A673 (cell line): ENCODE results near the gene TEX54. TPM values are rescaled to one million over a fixed set of nuclear protein-coding genes. Genes with fewer than 3 reads are reported as not detected.

ENCODE experiments used
- BruUV-seq: library from RNA; stranded (reverse); fragments of 400-500 nt; replicated peaks from 2 replicates; lab custom pipeline; 2021; lab: Mats Ljungman, UMichigan
- CTCF ChIA-PET: fragments of 300-600 bp; sonication (Branson Sonifier 250); formaldehyde crosslinking; loops from one replicate; lab custom pipeline; 2022; ENCODE audit warnings: antibody characterized with exemption; lab: Charles Lee
- POLR2A ChIA-PET: fragments of 300-600 bp; sonication (Branson Sonifier 250); formaldehyde crosslinking; loops from one replicate; lab custom pipeline; 2022; ENCODE audit warnings: antibody characterized with exemption; ENCODE audit not compliant: low non-redundant PET; lab: Charles Lee
- DNase-seq: peaks from one replicate; pipeline ENCODE4 v3.0.0-alpha.2; 2015; ENCODE audit warnings: low spot score
- H3K27ac ChIP-seq: fragments of 200-600 bp; sonication (generic); 2 replicates; pipeline ENCODE4 v1.5.1; 2016; ENCODE audit warnings: mixed run types, low read depth, mild to moderate bottlenecking, mixed read lengths, antibody characterized with exemption, low read length; ENCODE audit not compliant: poor library complexity, severe bottlenecking
- H3K27me3 ChIP-seq: fragments of 200-600 bp; sonication (generic); replicated peaks from 2 replicates; pipeline ENCODE4 v1.6.1; 2017; ENCODE audit warnings: mixed run types, low read depth, mild to moderate bottlenecking, mixed read lengths, antibody characterized with exemption, low read length; ENCODE audit not compliant: insufficient read depth, poor library complexity
- H3K36me3 ChIP-seq: fragments of 200-600 bp; sonication (generic); 2 replicates; pipeline ENCODE4 v1.6.1; 2016; ENCODE audit warnings: mixed run types, mild to moderate bottlenecking, mixed read lengths, antibody characterized with exemption, low read length; ENCODE audit not compliant: insufficient read depth, poor library complexity, severe bottlenecking
- H3K4me1 ChIP-seq: fragments of 200-600 bp; sonication (generic); 2 replicates; pipeline ENCODE4 v1.6.1; 2017; ENCODE audit warnings: mixed run types, mild to moderate bottlenecking, mixed read lengths, antibody characterized with exemption, low read length; ENCODE audit not compliant: insufficient read depth, poor library complexity, severe bottlenecking
- H3K4me3 ChIP-seq: fragments of 200-600 bp; sonication (generic); 2 replicates; pipeline ENCODE4 v1.5.1; 2016; ENCODE audit warnings: low read depth, mixed run types, mild to moderate bottlenecking, mixed read lengths, low read length; ENCODE audit not compliant: poor library complexity, severe bottlenecking
- H3K9me3 ChIP-seq: fragments of 200-600 bp; sonication (generic); 2 replicates; pipeline ENCODE4 v1.6.1; 2016; ENCODE audit warnings: mixed run types, low read depth, mild to moderate bottlenecking, mixed read lengths, antibody characterized with exemption, low read length; ENCODE audit not compliant: poor library complexity, severe bottlenecking
- CTCF ChIP-seq: fragments of 300-800, 200-600 bp; sonication (generic); conservative IDR thresholded peaks from 2 replicates; pipeline ENCODE4 v1.5.1; 2017; ENCODE audit warnings: low read depth, mild to moderate bottlenecking, antibody characterized with exemption, low read length, moderate library complexity, mixed read lengths
- EZH2 ChIP-seq: fragments of 200-600 bp; sonication (generic); IDR thresholded peaks from 2 replicates; pipeline ENCODE4 v1.6.1; 2017; ENCODE audit warnings: borderline replicate concordance, low read depth, mild to moderate bottlenecking, mixed read lengths, antibody characterized with exemption, low read length; ENCODE audit not compliant: poor library complexity, severe bottlenecking
- intact Hi-C: fragments of 100-400 bp; cut with micrococcal nuclease; formaldehyde crosslinking; loops from one replicate; pipeline ENCODE4 v1.10.0; 2022; ENCODE audit not compliant: unreplicated experiment
- total RNA-seq: library from RNA; stranded (reverse); gene quantifications from 2 replicates; pipeline ENCODE4 v1.2.3, GENCODE V29; 2021

The TEX54 gene
- total RNA-seq, 1 experiment from 2014 or later: 0.77 TPM

DNA sequence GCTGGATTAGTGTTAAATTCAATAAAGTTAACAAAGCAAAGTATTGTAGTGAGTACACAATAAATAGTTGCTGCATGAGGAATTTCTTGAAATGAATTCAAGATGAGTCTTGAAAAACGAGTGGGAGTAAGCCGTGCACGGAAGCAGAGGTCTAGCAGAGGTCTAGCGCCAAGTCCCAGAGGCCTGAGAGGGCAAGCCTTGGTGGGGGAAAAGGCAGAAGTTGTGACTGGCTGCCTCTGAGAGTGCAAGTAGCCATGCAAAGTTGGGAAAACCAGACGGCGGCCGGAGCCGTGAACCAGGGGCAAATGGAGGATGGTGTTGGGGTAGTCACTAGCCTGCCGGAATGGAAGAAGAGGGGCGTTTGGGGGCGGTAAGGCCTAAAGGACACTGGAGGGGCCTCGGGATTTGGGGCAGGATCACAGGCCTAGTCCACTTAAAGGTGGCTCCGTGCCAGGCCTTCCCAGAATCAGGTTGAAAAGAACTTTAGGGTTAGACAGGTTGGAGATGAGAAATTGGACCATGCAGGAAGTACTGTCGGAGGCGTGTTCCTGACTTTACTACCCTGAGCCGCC, 47.7 kb upstream of the TEX54 start:
- BruUV-seq: no TSS peak
- H3K4me1 ChIP-seq: peaks cover 40% of the 10 kb centered on the region
- H3K9me3 ChIP-seq: no peaks in the 10 kb centered on the region
- intact Hi-C loops: loop anchor here (5.0 kb wide), 1 partner anchor 93 kb away; the partner anchor contains the start of gene TMEM179B
- H3K27me3 ChIP-seq: no peaks in the 10 kb centered on the region
- DNase-seq: peak; percentile 52
- TF ChIP-seq CTCF (no peak), EZH2 (no peak)
- H3K27ac ChIP-seq: peak overlapping the region; percentile 98
- ChIA-PET POLR2A (interaction anchor here (0.6 kb wide), 1 partner anchor 39 kb away, joined by 5 read pairs; no protein-coding TSS in a partner anchor), CTCF (no interaction called here)
- H3K4me3 ChIP-seq: peak overlapping the region; percentile 72
- peaks cover 49% of the 10 kb centered on the region for H3K36me3 ChIP-seq

DNA sequence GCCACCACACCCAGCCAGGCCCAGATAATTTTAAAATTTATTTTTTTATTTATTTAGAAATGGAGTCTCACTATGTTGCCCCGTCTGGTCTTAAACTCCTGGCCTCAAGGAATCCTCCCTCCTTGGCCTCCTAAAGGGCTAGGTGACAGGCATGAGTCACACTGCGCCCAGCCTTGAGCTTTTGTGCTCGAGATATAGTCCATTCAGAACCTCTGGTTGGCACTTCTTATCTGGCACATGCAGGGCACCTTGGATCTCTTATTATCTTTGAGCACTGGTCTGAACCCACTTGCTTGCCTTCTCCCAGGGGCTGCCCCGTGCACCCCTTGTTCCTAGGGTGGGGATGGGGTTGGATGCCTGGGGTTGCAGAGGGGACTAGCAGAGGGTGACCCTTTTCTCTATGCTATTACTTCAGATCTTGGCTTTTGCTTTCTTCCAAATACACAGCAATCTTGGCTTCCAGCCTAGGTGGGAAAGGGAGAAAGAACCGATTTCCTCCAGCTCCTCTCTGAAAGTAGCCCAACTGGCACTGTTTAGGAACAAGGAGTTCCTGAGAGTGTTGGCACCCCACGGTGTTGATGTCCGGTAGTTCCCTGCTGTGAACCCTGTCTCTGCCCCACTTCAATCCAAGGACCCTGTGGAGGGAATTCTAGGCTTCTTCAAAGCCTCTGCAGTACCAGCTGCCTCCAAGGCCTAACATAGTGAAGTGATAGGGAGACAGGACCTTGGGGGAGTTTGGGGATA, 46.8 kb upstream of the TEX54 start:
- Histone ChIP-seq H3K4me3 (peak overlapping the region; percentile 72), H3K27me3 (no peaks in the 10 kb centered on the region), H3K27ac (peak overlapping the region; percentile 98), H3K4me1 (peaks cover 32% of the 10 kb centered on the region), H3K36me3 (peaks cover 40% of the 10 kb centered on the region), H3K9me3 (no peaks in the 10 kb centered on the region)
- DNase-seq: peak; percentile 74
- TF ChIP-seq EZH2 (no peak), CTCF (no peak)
- CTCF ChIA-PET: no interaction called here
- intact Hi-C loops: no loop called here
- BruUV-seq: no TSS peak
- POLR2A ChIA-PET: interaction anchor here (0.6 kb wide), 1 partner anchor 19 kb away, joined by 3 read pairs; no protein-coding TSS in a partner anchor

- Histone ChIP-seq H3K4me3 (no peak overlapping the region), H3K4me1 (peaks cover 14% of the 10 kb centered on the region), H3K9me3 (no peaks in the 10 kb centered on the region), H3K27ac (no peak overlapping the region), H3K36me3 (peaks cover 35% of the 10 kb centered on the region), H3K27me3 (no peaks in the 10 kb centered on the region)
- ChIA-PET POLR2A (no interaction called here), CTCF (no interaction called here)
- intact Hi-C loops: no loop called here
- no TSS peak for BruUV-seq
- no peak for DNase-seq
- TF ChIP-seq EZH2 (no peak), CTCF (no peak)
Observed at GRCh38 chr11:62876712-62877111, 44.1 kb upstream of the TEX54 start.
